WTC11 (cell line): ENCODE results near the gene EVC2. TPM values are rescaled to one million over a fixed set of nuclear protein-coding genes. Genes with fewer than 3 reads are reported as not detected.

Experiments used
- ATAC-seq: fragments of 200-7000 bp; cut with Tn5 transposase; 2 replicates; pipeline ENCODE4 v1.10.0; 2021; ENCODE audit warnings: mild to moderate bottlenecking, moderate library complexity
- CTCF ChIA-PET: fragments of 300-600 bp; sonication (Branson Sonifier 250); formaldehyde crosslinking; loops from one replicate; lab custom pipeline; 2021; ENCODE audit warnings: antibody characterized with exemption; lab: Charles Lee
- POLR2A ChIA-PET: fragments of 350-600 bp; sonication (Branson Sonifier 250); formaldehyde crosslinking; loops from one replicate; lab custom pipeline; 2021; ENCODE audit warnings: antibody characterized with exemption; lab: Charles Lee
- DNase-seq: peaks from one replicate; pipeline ENCODE4 v3.0.0; 2021; ENCODE audit warnings: low spot score
- H3K27ac Mint-ChIP-seq: 2 replicates; pipeline ENCODE4 v1.8.0; 2021; ENCODE audit warnings: mixed read lengths
- H3K27me3 Mint-ChIP-seq: 2 replicates; pipeline ENCODE4 v1.8.0; 2021; ENCODE audit warnings: low read depth, mild to moderate bottlenecking, moderate library complexity, mixed read lengths
- H3K36me3 Mint-ChIP-seq: 2 replicates; pipeline ENCODE4 v1.8.0; 2021; ENCODE audit warnings: mixed read lengths
- H3K4me1 Mint-ChIP-seq: 2 replicates; pipeline ENCODE4 v1.8.0; 2022; ENCODE audit warnings: mixed read lengths
- H3K4me3 Mint-ChIP-seq: 2 replicates; pipeline ENCODE4 v1.8.0; 2021; ENCODE audit warnings: mild to moderate bottlenecking, moderate library complexity, mixed read lengths
- H3K9me3 Mint-ChIP-seq: 2 replicates; pipeline ENCODE4 v1.8.0; 2021; ENCODE audit warnings: mixed read lengths
- ELF4 ChIP-seq: sonication (generic); formaldehyde crosslinking; IDR thresholded peaks from 2 replicates; pipeline ENCODE4 v1.8.1; 2022; ENCODE audit warnings: low read depth, mild to moderate bottlenecking, moderate library complexity, missing genetic modification reagents
- JAZF1 ChIP-seq: fragments of 250-450 bp; sonication (Bioruptor Pico); IDR thresholded peaks from 2 replicates; pipeline ENCODE4 v1.9.0; 2021; ENCODE audit warnings: moderate library complexity, mild to moderate bottlenecking, inconsistent platforms
- MXD4 ChIP-seq: fragments of 250-450 bp; sonication (Bioruptor Pico); IDR thresholded peaks from 2 replicates; pipeline ENCODE4 v1.8.0; 2021; ENCODE audit warnings: mild to moderate bottlenecking, moderate library complexity, borderline replicate concordance
- NR1H2 ChIP-seq: sonication (generic); formaldehyde crosslinking; IDR thresholded peaks from 2 replicates; pipeline ENCODE4 v1.9.0; 2021; ENCODE audit warnings: mild to moderate bottlenecking, moderate library complexity, missing genetic modification reagents
- RORB ChIP-seq: fragments of 250-450 bp; sonication (Bioruptor Pico); IDR thresholded peaks from 2 replicates; pipeline ENCODE4 v1.9.0; 2021; ENCODE audit warnings: mild to moderate bottlenecking
- TEAD1 ChIP-seq: sonication (generic); formaldehyde crosslinking; IDR thresholded peaks from 2 replicates; pipeline ENCODE4 v1.8.0; 2022; ENCODE audit warnings: mild to moderate bottlenecking, missing genetic modification reagents
- ZNF263 ChIP-seq: sonication (generic); formaldehyde crosslinking; IDR thresholded peaks from 2 replicates; pipeline ENCODE4 v1.8.1; 2022; ENCODE audit warnings: low read depth, mild to moderate bottlenecking, moderate library complexity, missing genetic modification reagents
- ZNF671 ChIP-seq: fragments of 250-450 bp; sonication (Bioruptor Pico); IDR thresholded peaks from 2 replicates; pipeline ENCODE4 v1.8.0; 2021; ENCODE audit warnings: mild to moderate bottlenecking
- total RNA-seq: library from RNA; stranded (reverse); gene quantifications from 3 replicates; pipeline ENCODE4 v1.2.3, GENCODE V29; 2021
- TF ChIP-seq, protein P1 (sequence below): sonication (generic); formaldehyde crosslinking; IDR thresholded peaks from 2 replicates; pipeline ENCODE4 v1.8.0; 2023; ENCODE audit warnings: missing genetic modification reagents
- TF ChIP-seq, protein P2 (sequence below): fragments of 250-450 bp; sonication (Bioruptor Pico); IDR thresholded peaks from 2 replicates; pipeline ENCODE4 v1.9.0; 2021; ENCODE audit warnings: mild to moderate bottlenecking
- TF ChIP-seq, protein P3 (sequence below): sonication (generic); formaldehyde crosslinking; IDR thresholded peaks from 2 replicates; pipeline ENCODE4 v1.8.1; 2023; ENCODE audit warnings: mild to moderate bottlenecking, missing genetic modification reagents, moderate library complexity
- TF ChIP-seq, protein P4 (sequence below): fragments of 200-600 bp; IDR thresholded peaks from 2 replicates; pipeline ENCODE4 v1.8.0; 2022; ENCODE audit warnings: antibody characterized with exemption
- TF ChIP-seq, protein P5 (sequence below): sonication (generic); formaldehyde crosslinking; IDR thresholded peaks from 2 replicates; pipeline ENCODE4 v1.8.0; 2022; ENCODE audit warnings: mild to moderate bottlenecking, missing genetic modification reagents
- TF ChIP-seq, protein P6 (sequence below): fragments of 250-450 bp; sonication (Bioruptor Pico); conservative IDR thresholded peaks from 2 replicates; pipeline ENCODE4 v1.9.0; 2021; ENCODE audit warnings: mild to moderate bottlenecking
- TF ChIP-seq, protein P7 (sequence below): sonication (generic); formaldehyde crosslinking; IDR thresholded peaks from 2 replicates; pipeline ENCODE4 v1.8.1; 2022; ENCODE audit warnings: low read depth, mild to moderate bottlenecking, moderate library complexity, missing genetic modification reagents, borderline replicate concordance
- TF ChIP-seq, protein P8 (sequence below): sonication (generic); formaldehyde crosslinking; IDR thresholded peaks from 2 replicates; pipeline ENCODE4 v1.8.0; 2022; ENCODE audit warnings: mild to moderate bottlenecking, missing genetic modification reagents
- TF ChIP-seq, protein P9 (sequence below): sonication (generic); formaldehyde crosslinking; IDR thresholded peaks from 2 replicates; pipeline ENCODE4 v1.8.0; 2023; ENCODE audit warnings: missing genetic modification reagents, mild to moderate bottlenecking, borderline replicate concordance
- TF ChIP-seq, protein P10 (sequence below): sonication (generic); formaldehyde crosslinking; IDR thresholded peaks from 2 replicates; pipeline ENCODE4 v1.8.1; 2022; ENCODE audit warnings: low read depth, missing genetic modification reagents, borderline replicate concordance

EVC2 gene
- total RNA-seq, 1 experiment from 2014 or later: 4.8 TPM

DNA sequence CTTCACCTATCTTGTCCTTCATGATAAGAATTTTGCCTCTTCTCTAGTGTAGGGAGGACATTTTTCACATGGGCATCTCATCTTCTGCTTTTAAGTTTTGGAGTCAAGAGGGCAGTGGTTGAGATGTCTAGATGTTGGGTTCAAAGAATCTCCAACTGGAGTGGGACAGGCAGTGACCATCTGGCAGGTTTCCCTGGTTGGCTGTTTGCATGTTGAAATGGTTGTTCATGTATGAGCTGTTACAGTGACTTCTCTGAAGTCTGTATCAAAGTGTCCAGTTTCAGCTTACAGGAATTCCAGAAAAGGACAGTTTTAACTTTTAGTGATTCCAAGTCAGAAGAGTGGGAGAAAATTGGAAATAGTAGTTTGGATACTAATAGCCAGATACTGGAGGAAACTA lies 192.7 kb downstream of the EVC2 start:
- H3K36me3 Mint-ChIP-seq: peaks cover 33% of the 10 kb centered on the region
- H3K27me3 Mint-ChIP-seq: peaks cover 21% of the 10 kb centered on the region
- no peak for DNase-seq
- ChIA-PET CTCF (no interaction called here), POLR2A (no interaction called here)
- peaks cover 73% of the 10 kb centered on the region for H3K9me3 Mint-ChIP-seq
- no peaks in the 10 kb centered on the region for H3K4me1 Mint-ChIP-seq
- no peak overlapping the region for H3K27ac Mint-ChIP-seq
- no peak for ATAC-seq
- TF ChIP-seq, protein P1, sequence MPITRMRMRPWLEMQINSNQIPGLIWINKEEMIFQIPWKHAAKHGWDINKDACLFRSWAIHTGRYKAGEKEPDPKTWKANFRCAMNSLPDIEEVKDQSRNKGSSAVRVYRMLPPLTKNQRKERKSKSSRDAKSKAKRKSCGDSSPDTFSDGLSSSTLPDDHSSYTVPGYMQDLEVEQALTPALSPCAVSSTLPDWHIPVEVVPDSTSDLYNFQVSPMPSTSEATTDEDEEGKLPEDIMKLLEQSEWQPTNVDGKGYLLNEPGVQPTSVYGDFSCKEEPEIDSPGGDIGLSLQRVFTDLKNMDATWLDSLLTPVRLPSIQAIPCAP (CRISPR knock-in tag): no peak
- no peak for TF ChIP-seq TEAD1 (CRISPR knock-in tag)
- no peak for TF ChIP-seq ZNF671 (CRISPR knock-in tag)
- TF ChIP-seq, protein P2, sequence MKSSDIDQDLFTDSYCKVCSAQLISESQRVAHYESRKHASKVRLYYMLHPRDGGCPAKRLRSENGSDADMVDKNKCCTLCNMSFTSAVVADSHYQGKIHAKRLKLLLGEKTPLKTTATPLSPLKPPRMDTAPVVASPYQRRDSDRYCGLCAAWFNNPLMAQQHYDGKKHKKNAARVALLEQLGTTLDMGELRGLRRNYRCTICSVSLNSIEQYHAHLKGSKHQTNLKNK (CRISPR knock-in tag): no peak
- no peak for TF ChIP-seq MXD4
- TF ChIP-seq JAZF1 (CRISPR knock-in tag): no peak
- TF ChIP-seq ELF4 (CRISPR knock-in tag): no peak
- TF ChIP-seq, protein P3, sequence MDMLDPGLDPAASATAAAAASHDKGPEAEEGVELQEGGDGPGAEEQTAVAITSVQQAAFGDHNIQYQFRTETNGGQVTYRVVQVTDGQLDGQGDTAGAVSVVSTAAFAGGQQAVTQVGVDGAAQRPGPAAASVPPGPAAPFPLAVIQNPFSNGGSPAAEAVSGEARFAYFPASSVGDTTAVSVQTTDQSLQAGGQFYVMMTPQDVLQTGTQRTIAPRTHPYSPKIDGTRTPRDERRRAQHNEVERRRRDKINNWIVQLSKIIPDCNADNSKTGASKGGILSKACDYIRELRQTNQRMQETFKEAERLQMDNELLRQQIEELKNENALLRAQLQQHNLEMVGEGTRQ (CRISPR knock-in tag): no peak
- TF ChIP-seq, protein P4, sequence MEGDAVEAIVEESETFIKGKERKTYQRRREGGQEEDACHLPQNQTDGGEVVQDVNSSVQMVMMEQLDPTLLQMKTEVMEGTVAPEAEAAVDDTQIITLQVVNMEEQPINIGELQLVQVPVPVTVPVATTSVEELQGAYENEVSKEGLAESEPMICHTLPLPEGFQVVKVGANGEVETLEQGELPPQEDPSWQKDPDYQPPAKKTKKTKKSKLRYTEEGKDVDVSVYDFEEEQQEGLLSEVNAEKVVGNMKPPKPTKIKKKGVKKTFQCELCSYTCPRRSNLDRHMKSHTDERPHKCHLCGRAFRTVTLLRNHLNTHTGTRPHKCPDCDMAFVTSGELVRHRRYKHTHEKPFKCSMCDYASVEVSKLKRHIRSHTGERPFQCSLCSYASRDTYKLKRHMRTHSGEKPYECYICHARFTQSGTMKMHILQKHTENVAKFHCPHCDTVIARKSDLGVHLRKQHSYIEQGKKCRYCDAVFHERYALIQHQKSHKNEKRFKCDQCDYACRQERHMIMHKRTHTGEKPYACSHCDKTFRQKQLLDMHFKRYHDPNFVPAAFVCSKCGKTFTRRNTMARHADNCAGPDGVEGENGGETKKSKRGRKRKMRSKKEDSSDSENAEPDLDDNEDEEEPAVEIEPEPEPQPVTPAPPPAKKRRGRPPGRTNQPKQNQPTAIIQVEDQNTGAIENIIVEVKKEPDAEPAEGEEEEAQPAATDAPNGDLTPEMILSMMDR: no peak
- TF ChIP-seq, protein P5, sequence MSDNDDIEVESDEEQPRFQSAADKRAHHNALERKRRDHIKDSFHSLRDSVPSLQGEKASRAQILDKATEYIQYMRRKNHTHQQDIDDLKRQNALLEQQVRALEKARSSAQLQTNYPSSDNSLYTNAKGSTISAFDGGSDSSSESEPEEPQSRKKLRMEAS: no peak
- TF ChIP-seq ZNF263 (CRISPR knock-in tag): no peak
- TF ChIP-seq, protein P6, sequence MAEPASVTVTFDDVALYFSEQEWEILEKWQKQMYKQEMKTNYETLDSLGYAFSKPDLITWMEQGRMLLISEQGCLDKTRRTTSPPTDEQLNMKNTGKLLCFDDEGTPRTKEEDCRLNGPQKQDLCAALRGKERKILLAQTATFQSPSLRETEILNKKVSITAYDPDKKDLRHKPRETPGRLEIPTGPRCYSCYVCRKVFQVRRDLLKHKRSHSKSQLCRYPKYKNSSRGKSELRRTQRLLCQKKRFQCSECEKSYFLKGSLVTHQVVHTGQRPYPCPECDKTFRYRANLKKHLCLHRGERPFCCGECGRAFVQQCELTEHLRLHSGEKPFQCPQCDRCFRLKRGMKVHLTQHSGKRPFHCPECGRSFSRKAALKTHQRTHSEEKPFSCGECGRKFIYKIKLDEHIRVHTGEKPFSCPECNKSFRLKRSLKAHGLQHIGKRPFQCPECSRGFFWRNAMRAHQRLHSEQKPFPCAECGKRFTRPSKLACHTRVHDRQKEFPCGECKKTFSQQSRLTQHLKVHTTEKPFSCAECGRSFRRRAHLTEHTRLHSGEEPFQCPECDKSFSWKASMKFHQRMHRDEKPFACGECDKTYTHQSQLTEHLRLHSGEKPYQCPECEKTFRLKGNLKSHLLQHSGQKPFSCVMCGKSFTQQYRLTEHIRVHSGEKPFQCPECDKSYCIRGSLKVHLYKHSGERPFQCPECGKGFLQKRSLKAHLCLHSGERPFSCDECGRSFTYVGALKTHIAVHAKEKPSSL: no peak
- TF ChIP-seq, protein P7, sequence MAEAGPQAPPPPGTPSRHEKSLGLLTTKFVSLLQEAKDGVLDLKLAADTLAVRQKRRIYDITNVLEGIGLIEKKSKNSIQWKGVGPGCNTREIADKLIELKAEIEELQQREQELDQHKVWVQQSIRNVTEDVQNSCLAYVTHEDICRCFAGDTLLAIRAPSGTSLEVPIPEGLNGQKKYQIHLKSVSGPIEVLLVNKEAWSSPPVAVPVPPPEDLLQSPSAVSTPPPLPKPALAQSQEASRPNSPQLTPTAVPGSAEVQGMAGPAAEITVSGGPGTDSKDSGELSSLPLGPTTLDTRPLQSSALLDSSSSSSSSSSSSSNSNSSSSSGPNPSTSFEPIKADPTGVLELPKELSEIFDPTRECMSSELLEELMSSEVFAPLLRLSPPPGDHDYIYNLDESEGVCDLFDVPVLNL (CRISPR knock-in tag): no peak
- TF ChIP-seq, protein P8, sequence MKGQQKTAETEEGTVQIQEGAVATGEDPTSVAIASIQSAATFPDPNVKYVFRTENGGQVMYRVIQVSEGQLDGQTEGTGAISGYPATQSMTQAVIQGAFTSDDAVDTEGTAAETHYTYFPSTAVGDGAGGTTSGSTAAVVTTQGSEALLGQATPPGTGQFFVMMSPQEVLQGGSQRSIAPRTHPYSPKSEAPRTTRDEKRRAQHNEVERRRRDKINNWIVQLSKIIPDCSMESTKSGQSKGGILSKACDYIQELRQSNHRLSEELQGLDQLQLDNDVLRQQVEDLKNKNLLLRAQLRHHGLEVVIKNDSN: no peak
- TF ChIP-seq, protein P9, sequence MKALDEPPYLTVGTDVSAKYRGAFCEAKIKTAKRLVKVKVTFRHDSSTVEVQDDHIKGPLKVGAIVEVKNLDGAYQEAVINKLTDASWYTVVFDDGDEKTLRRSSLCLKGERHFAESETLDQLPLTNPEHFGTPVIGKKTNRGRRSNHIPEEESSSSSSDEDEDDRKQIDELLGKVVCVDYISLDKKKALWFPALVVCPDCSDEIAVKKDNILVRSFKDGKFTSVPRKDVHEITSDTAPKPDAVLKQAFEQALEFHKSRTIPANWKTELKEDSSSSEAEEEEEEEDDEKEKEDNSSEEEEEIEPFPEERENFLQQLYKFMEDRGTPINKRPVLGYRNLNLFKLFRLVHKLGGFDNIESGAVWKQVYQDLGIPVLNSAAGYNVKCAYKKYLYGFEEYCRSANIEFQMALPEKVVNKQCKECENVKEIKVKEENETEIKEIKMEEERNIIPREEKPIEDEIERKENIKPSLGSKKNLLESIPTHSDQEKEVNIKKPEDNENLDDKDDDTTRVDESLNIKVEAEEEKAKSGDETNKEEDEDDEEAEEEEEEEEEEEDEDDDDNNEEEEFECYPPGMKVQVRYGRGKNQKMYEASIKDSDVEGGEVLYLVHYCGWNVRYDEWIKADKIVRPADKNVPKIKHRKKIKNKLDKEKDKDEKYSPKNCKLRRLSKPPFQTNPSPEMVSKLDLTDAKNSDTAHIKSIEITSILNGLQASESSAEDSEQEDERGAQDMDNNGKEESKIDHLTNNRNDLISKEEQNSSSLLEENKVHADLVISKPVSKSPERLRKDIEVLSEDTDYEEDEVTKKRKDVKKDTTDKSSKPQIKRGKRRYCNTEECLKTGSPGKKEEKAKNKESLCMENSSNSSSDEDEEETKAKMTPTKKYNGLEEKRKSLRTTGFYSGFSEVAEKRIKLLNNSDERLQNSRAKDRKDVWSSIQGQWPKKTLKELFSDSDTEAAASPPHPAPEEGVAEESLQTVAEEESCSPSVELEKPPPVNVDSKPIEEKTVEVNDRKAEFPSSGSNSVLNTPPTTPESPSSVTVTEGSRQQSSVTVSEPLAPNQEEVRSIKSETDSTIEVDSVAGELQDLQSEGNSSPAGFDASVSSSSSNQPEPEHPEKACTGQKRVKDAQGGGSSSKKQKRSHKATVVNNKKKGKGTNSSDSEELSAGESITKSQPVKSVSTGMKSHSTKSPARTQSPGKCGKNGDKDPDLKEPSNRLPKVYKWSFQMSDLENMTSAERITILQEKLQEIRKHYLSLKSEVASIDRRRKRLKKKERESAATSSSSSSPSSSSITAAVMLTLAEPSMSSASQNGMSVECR (CRISPR knock-in tag): no peak
- no peak for TF ChIP-seq RORB (CRISPR knock-in tag)
- TF ChIP-seq, protein P10, sequence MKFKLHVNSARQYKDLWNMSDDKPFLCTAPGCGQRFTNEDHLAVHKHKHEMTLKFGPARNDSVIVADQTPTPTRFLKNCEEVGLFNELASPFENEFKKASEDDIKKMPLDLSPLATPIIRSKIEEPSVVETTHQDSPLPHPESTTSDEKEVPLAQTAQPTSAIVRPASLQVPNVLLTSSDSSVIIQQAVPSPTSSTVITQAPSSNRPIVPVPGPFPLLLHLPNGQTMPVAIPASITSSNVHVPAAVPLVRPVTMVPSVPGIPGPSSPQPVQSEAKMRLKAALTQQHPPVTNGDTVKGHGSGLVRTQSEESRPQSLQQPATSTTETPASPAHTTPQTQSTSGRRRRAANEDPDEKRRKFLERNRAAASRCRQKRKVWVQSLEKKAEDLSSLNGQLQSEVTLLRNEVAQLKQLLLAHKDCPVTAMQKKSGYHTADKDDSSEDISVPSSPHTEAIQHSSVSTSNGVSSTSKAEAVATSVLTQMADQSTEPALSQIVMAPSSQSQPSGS (CRISPR knock-in tag): no peak
- no peak for TF ChIP-seq NR1H2 (CRISPR knock-in tag)
- H3K4me3 Mint-ChIP-seq: no peak overlapping the region
